Muscle of back (tissue), 11 donors: ENCODE results near the gene KDM2B. TPM values are rescaled to one million over a fixed set of nuclear protein-coding genes. Genes with fewer than 3 reads are reported as not detected.

Source experiments
- DNase-seq, 3 donors: peaks; one replicate each; pipeline versions ENCODE4 v3.0.0 to v3.0.0-alpha.2; 2013
- polyA plus RNA-seq, 10 donors: library from polyadenylated mRNA; unstranded; fragments of 120-200 nt; gene quantifications; one replicate each; pipeline ENCODE4 v1.2.1, GENCODE V29; 2013; ENCODE audit not compliant: insufficient read length in 10 of 10

The KDM2B gene
- polyA plus RNA-seq, 10 donors, result 18.1 to 28.4 (median 24.4) TPM

DNA sequence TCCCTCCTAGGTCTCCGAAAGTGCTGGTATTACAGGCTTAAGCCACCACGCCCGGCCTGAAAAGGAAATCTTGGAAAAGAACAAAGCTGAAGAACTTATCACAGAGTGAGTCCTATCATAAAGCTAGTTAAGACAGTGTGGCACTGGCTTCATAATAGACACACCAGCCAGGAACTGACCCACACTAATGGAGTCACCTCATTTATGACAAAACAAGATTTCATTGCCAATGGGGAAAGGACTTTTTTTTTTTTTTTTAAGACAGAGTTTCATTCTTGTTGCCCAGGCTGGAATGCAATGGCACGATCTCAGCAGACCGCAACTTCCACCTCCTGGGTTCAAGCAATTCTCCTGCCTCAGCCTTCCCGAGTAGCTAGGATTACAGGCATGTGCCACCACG lies 15.7 kb downstream of the KDM2B start:
- no peak for DNase-seq

DNA sequence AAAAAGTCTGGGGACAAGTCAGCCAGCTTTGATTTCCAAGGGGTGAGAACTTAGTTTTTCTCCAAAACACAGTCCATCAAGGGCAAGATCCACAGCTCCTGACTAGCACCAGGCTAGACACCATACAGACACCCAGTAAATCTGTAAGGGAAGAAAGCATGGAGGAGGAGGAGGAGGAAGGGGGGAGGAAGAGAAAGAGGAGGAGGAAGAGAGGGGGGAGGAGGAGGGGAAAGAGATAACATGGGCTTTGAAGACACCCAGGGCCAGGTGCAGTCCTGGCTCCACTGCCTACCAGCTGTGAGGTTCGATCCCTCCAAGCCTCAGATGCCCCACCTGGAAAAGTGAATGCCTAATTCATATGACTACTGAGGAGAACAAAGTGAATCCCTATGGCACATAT lies 18.3 kb downstream of the KDM2B start:
- no peak for DNase-seq

DNA sequence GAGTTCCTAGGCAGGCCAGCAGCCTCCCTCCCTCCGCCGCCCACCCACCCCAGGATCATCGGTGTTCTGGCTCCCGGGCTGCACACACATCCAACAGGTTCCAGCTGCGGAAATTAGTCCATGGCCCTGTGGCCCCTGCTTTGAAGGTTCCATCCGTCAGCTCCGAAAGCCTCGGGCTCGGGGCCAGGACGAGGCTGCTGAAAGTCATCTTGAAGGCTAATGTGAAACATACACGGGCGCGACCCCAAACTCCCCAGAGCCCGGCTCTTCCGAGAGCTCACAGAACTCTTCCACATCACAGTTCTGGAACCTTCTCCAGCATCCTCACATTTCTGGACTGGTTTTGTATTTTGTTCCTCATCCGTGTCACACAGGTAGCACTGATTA lies 19.8 kb downstream of the KDM2B start:
- DNase-seq, result peak in 1 of 3 donors; percentile 59

DNA sequence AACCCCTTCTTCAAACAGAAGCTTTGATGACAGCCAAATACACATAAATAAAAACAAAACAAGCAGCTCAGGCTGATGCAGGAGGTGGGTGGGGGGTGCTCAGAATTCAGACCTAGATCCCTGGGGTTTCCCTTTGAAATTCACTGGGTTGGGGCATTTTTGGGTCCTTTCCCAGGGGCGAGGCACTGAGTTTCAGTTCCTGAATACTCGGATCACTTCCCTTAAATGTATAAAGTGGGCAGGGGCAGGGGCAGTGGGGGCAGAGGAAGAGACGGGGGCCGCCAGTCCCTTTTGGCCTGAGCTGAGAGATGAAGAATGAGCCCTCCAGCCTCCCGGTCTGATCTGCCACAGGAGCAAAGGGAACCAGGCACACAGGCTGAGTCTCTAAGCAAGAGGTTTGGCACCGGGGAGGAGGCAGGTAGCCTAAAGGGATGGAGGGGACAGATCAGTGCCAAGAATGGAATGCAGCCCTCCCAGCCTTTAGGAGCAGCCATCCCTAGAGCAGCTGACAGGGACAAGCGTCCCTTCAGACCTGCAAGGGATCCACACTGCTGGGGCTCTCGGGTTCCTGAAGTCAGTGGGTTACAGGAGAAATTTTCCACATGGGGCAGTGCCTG lies 20.3 kb downstream of the KDM2B start:
- DNase-seq, result peak in 1 of 3 donors; percentile 15

DNA sequence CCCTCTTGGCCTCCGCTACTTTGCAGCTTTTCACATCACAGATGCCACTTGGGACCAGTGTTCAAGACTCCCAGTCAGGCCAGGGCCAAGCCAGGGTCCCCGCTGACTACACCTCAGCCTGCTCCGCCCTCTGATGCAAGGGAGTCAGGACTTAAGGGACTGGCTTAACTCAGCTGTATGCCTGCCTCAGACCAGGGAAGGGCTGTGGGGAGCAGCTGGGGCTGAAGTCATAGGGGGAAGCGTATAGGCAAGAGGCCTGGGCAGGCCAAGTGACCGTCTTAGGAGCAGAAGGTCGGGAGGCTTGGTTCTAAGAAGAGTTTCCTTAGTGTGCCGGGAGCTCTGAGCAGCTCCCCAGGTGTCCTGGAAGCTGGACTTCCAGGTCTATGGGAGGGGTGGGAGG lies 21.9 kb downstream of the KDM2B start:
- no peak for DNase-seq

DNA sequence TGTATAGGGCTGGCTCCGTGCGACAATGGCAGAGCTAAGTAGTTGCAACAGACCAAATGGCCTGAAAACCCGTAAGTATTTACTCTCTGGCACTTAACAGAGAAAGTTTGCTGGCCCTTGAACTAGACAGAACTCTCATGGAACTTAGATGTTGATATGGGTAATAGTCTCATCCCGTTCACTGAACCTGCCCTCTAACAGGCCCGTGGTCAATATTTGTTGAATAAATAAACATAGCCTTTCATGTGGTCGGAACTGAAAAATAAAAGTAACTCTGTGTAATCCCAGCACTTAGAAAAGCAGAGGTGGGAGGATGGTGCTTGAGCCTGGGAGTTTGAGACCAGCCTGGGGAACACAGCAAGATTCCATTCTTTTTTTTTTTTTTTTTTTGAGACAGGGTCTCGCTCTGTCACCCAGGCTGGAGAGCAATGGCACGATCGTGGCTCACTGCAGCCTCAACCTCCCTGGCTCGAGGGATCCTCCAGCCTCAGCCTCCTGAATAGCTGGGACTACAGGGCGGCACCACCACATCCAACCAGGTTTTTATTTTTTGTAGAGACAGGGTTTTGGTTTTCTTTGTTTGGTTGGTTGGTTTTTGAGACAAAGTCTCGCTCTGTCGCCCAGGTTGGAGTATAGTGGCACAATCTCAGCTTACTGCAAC lies 29.7 kb downstream of the KDM2B start:
- DNase-seq, result no peak

DNA sequence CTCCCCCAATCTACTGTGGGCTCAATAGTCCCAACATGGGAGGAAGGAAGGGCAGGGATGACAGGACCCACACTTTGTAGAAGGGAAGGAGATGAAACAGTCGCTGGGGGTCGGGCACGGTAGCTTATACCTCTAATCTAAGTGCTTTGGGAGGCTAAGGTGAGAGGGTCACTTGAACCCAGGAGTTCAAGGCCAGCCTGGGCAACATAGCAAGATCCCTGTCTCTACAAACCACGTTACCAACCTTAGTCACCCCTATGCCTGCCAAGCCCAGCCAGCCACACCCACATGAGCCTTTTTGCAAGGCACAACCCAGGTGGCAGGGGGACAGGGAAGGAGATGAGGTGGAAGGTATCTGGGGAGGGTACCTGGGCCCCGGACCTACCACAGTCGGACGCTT lies 31.7 kb downstream of the KDM2B start:
- no peak for DNase-seq

DNA sequence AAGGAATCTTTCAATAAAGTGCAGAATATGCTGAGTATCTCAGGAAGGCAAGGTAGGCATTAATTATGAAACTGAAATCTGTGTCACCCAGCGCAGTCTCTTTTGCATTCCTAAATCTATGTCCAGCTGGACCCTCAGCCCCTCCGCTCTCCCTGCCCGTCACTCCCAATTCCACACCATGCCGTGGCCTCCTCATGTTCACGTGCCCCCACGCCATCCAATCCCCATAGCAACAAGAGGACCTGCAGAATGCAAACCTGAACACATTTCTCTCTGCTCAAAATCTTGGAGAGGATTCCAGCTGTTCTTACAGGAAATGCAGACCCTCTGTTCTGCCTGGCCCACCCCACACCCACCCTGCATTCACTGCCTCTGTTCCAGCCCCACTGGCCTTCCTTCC lies 35.3 kb downstream of the KDM2B start:
- DNase-seq, result no peak

DNA sequence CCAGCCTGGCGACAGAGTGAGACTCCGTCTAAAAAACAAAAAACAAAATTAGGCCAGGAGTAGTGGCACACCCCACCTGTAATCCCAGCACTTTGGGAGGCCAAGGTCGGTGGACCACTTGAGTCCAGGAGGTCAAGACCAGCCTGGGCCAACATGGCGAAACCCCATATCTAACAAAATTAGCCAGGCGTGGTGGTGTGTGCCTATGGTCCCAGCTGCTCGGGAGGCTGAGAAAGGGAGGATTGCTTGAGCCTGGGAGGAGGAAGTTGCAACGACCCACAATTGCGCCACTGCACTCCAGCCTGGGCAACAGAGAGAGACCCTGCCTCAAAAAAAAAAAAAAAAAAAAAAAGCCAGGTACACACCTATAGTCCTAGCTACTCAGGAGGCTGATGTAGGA lies 37.0 kb downstream of the KDM2B start:
- DNase-seq, result no peak

DNA sequence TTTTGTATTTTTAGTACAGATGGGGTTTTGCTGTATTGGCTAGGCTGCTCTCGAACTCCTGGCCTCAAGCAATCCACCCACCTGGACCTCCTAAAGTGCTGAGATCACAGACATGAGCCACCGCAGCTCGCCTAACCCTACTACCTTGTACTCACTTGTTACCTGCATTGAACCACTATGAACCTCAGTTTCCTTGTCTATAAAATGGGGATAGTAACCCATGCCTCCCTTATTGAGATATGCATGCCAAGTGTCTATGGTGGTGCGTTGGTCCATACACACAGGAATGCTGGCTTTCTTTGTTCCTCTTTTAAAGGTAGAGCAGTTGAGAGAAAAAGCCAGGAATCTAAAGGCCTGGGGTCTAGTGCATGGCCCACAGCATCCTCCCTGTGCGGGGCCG lies 40.9 kb downstream of the KDM2B start:
- DNase-seq, result no peak

DNA sequence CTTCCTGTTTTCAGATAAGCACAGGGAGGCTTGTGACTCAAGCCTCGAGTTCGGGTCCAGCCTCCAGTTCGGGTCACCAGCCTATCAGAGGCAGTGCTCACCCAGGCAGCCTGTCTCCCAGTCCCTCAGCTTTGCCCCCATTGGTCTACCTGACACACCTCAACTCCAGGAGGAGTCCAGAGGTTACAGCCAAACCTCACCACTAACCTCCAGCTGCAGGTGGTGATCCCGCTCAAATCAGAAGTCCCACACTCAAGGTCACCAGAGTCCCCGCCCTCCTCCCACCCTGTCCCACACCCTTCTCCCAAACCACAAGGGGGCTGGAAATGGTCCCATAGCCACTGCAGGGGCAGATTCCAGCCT lies 42.1 kb downstream of the KDM2B start:
- DNase-seq, result no peak

DNA sequence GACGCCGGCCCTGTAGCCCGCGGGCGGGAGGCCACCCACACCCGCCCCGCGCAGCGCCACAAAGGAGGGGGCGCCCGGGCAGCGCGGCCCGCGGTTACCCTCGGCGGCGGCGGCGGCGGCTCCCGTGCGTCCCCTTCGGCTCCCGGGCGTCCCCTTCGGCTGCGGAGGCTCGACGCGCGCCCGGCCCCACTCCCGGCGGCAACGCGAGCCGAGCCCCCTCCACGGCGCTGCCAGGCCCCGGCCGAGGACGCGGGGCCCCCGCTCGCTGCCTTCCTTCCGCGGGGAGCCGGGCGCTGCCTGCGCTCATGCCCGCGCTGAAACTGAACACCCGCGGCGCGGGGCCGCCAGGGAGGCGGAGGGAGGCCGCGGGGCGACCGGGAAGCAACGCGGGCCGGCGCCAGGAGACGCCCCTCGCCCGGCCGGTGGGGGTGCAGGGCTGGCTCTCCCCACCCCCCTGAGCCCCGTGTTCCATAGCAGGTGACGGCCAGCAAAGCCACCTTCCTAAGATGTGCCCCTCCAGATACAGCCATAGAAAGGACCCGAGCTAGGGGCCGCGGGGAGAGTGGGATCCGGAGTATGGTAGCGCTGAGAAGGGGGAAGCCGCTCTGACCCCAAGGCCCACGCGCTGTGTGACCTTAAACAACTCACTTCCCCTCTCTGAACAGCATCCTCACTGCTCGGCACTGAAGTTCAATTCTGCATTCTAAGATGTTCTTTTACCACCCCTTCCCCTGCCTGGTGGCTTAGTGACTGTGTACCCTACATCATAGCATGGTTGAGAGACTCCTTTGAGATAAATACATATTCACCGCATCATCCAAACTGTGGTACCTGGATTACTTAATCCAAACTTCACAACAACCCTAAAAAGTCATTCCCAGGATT lies 42.8 kb downstream of the KDM2B start:
- peak in 1 of 3 donors; percentile 45 for DNase-seq

DNA sequence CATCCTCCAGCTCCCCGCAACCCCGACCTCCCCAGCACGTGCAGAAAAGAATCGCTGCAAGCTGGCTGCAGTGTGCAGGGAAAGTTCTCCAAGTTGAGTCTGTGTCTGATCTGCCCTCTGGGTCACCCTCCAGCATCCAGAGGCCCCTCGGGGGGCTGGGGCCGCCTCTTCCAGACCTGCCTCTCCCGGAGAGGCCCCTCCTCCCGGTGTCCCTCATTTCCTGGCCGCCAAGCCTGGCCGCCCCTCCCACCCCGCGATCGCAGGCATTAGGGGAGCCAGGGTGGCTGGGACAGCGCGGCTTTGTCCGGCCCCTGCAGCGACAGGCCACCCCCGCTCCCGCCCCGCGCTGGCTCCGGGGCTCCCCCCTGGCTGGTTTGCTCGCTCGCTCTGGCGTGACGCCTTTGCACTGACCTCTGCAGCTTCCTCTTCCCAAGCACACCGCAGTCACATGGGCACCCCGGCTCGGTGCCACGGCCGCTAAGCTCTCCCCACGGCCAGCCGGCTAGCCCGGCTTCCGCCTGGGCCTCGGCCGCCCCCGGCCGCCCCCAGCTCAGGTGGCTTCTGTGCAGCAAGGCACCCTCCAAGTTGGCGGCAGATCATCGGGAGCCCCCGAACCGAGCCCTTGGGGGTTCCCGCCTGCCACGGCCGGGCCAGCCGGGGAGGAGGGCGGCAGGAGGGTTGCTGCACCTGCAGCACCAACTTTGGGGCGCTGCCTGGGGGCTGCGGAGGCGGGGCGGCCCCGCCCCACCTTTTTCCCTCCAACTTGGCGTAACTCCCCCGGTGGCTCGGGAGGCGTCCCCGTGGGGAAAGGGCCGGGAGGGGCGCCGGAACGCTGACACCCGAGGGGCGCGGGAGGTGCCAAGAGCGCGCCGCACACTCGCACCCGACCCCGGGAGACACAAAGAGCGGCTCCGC lies 43.7 kb downstream of the KDM2B start:
- peak; percentile 59 to 93 (median 82) for DNase-seq

DNA sequence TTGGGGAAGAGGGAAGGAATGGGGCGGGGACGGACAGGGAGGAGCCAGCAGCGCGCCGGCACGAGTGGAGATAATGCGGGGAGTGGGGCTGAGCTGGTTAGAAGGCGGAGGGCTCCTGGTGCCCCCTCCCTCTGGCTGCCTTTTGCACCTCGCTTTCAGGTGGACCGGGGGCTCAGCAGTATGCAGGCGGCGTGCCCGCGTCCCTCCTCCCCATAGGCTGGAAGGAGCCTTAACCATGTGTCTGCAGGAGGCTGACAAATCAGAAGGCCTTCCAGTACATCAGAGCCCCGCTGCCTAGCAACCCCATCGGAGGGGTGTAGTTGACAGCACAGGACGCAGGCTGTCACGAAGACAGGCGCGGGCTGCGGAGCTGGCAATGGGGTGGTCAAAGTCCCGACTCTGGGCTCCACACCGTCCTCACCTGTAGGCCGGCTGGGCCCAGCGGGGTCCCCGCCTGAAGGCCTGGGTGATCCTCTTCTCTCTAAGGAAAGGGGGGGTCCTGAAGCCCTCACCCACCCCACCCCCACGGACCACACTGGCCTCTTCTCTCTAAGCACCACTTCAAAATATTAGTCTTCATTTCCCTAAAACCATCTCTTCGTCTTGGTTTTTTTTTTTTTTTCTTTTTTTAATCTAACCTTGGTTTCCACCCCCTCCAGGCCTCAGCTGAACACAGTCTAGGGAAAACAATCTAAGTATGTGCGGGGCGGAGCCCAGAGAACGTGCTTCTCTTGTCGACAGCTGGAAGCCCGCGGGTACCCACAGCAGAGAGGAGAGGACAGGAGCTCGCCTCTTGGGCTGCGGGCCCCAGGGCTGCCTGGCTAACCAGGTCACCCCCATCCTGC lies 44.5 kb downstream of the KDM2B start:
- DNase-seq, result peak; percentile 86 to 98 (median 91)

DNA sequence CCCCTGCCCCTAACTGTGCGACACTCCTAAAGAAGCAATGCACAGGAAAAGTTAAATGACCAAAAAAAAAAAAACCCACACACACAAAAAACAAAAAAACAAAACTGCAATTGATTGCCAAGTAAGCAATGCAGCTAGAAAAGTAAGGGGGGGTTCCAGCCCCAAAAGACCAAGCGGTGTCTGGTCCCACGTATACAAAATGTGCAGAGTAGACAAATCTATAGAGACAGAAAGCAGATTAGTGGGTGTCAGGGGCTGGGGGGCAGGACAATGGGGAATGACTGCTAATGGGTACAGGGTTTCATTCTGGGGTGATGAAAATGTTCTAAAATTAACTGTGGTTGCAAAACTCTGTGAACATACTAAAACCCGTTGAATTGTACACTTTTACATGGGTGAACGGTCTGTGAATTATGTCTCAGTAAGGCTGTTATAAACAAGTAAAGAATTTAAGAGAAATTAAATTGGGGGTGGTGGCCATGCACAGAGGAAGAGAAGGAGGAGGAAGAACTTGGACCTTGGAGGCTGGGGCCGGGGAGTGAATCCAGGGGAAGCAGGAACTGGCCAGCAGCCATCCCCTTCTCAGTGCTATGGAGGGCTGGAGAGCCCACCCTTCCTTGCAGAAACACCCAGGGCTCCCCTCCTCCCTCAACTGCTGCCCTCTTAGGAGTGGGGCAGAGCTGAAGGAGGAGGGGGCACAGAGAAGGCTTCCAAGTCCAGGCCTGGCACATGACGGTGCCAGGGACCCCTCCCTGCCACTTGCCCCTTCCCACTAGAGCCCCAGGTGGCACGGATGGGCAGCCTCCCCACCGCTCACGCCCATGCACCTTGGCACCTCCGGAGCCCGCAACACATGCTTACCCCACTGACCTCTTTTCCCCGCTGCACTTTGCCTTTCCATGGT lies 45.4 kb downstream of the KDM2B start:
- DNase-seq, result no peak

DNA sequence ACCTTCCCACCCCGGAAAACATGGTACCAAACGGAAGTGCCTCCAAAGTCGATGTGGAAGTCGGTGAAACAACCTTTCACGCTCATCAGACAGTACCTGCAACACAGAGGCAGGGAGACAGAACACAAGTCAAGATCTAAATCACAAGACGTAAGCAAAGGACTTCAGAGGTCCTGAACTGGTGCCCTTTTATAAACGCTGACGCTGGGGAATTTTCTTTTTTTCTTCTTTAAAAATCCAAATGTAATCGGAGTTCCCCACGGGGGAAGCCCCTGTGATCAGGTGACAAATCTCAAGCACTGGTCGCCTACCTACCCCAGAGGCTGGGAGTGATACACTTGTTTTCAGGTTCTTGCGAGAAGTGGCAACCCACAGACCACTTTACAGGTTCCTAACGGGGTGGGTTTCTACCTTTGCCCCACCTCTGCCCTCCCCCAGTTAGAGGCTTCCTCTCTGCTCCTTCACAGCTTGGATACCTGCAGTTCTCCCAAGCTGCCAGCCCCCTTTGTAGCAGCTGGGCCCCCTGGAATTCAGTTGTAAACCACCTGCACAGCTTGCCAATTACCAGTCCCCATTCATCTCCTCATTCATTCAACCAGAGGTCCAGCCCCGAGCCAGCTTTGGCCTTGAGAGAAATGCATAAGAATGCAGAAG lies 46.2 kb downstream of the KDM2B start:
- no peak for DNase-seq

DNA sequence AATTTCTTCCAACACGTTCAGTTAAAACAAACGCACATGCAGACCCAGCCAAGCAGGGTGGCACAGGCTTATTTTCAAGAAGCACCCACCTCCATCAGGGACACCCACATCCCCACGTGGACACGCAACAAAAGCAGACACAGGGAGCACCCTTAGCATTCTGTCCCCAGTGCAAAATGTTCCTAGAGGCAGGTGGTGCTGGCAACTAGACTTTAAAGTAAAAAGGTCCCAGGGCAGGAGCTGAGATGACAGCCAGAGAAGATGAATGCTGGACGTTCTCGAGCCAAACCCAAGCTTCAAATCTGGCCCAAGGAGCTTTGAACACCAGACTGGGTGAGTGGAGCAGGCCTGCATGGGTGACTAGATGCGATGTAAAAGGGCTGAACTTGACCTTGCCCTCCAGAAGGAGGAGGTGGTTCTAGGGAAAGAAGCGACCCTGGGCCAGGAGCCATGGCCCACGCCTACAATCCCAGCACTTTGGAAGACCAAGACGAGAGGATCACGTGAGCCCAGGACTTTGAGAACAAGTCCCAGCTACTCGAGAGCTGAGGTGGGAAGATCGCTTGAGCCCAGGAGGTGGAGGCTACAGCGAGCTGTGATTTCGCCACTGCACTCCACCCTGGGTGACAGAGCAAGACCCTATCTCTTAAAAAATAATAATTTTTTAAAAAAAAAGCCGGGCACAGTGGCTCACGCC lies 47.3 kb downstream of the KDM2B start:
- peak in 1 of 3 donors; percentile 15 for DNase-seq
